Neural cell (in vitro differentiated cells): ENCODE measurements around the gene FHOD3. TPM values are rescaled to one million over a fixed set of nuclear protein-coding genes. Genes with fewer than 3 reads are reported as not detected.

Experiments
- H2AFZ ChIP-seq: fragments of 200-600, 300-800 bp; sonication (generic), shearing (Covaris generic); 2 replicates; pipeline ENCODE4 v1.6.0; 2014; ENCODE audit warnings: low read depth, mild to moderate bottlenecking, antibody characterized with exemption, low read length, moderate library complexity
- H3F3A ChIP-seq: fragments of 200-600 bp; shearing (Covaris generic); 2 replicates; pipeline ENCODE4 v1.6.1; 2016; ENCODE audit warnings: mild to moderate bottlenecking, moderate library complexity, mixed read lengths, antibody characterized with exemption, low read length; ENCODE audit not compliant: insufficient read depth, poor library complexity, severe bottlenecking
- H3K27ac ChIP-seq: fragments of 200-600, 300-800 bp; sonication (generic), shearing (Covaris generic); 2 replicates; pipeline ENCODE4 v1.5.1; 2014; ENCODE audit warnings: mild to moderate bottlenecking, low read length, moderate library complexity
- H3K27me3 ChIP-seq: fragments of 300-800, 200-600 bp; sonication (generic), shearing (Covaris generic); 2 replicates; pipeline ENCODE4 v1.6.0; 2014; ENCODE audit warnings: mild to moderate bottlenecking, low read depth, low read length, moderate library complexity; ENCODE audit not compliant: insufficient read depth
- H3K36me3 ChIP-seq: fragments of 300-800, 200-600 bp; sonication (generic), shearing (Covaris generic); 2 replicates; pipeline ENCODE4 v1.5.1; 2014; ENCODE audit warnings: mild to moderate bottlenecking, antibody characterized with exemption, low read length, moderate library complexity; ENCODE audit not compliant: insufficient read depth
- H3K4me2 ChIP-seq: fragments of 300-800, 200-600 bp; sonication (generic), shearing (Covaris generic); 2 replicates; pipeline ENCODE4 v1.6.0; 2014; ENCODE audit warnings: mild to moderate bottlenecking, low read length
- H3K4me3 ChIP-seq: fragments of 300-800, 200-600 bp; sonication (generic), shearing (Covaris generic); 2 replicates; pipeline ENCODE4 v1.5.1; 2014; ENCODE audit warnings: mild to moderate bottlenecking, low read length, moderate library complexity
- H3K79me2 ChIP-seq: fragments of 200-600 bp; shearing (Covaris generic); replicated peaks from 2 replicates; pipeline ENCODE4 v1.6.0; 2014; ENCODE audit warnings: mild to moderate bottlenecking, low read length, moderate library complexity; ENCODE audit not compliant: insufficient read depth
- H3K9ac ChIP-seq: fragments of 300-800, 200-600 bp; sonication (generic), shearing (Covaris generic); 2 replicates; pipeline ENCODE4 v1.6.1; 2016; ENCODE audit warnings: mild to moderate bottlenecking, low read length, mixed read lengths
- H3K9me2 ChIP-seq: fragments of 200-600 bp; shearing (Covaris generic); 2 replicates; pipeline ENCODE4 v1.6.1; 2016; ENCODE audit warnings: mild to moderate bottlenecking, low read length, mixed read lengths; ENCODE audit not compliant: insufficient read depth
- H3K9me3 ChIP-seq: fragments of 200-600, 300-800 bp; sonication (generic), shearing (Covaris generic); 2 replicates; pipeline ENCODE4 v1.6.1; 2016; ENCODE audit warnings: mild to moderate bottlenecking, mixed run types, low read length, moderate library complexity, mixed read lengths
- H4K20me1 ChIP-seq: fragments of 200-600 bp; shearing (Covaris generic); 2 replicates; pipeline ENCODE4 v1.6.1; 2016; ENCODE audit warnings: mild to moderate bottlenecking, mixed run types; ENCODE audit not compliant: insufficient read depth
- CTCF ChIP-seq: fragments of 450-650 bp; IDR thresholded peaks from 2 replicates; pipeline ENCODE4 v1.5.1; 2014; ENCODE audit warnings: antibody characterized with exemption, mild to moderate bottlenecking, moderate library complexity; ENCODE audit not compliant: poor library complexity, severe bottlenecking
- EP300 ChIP-seq: fragments of 450-650 bp; conservative IDR thresholded peaks from 2 replicates; pipeline ENCODE4 v1.6.1; 2014; ENCODE audit warnings: antibody characterized with exemption, mild to moderate bottlenecking, moderate library complexity; ENCODE audit not compliant: poor library complexity, severe bottlenecking
- EZH2 ChIP-seq: fragments of 200-600, 300-800 bp; shearing (Covaris generic), sonication (generic); IDR thresholded peaks from 2 replicates; pipeline ENCODE4 v1.6.1; 2014; ENCODE audit warnings: antibody characterized with exemption, low read length, borderline replicate concordance, mild to moderate bottlenecking; ENCODE audit not compliant: insufficient read depth, poor library complexity, severe bottlenecking
- MXI1 ChIP-seq: fragments of 450-650 bp; conservative IDR thresholded peaks from 2 replicates; pipeline ENCODE4 v1.6.1; 2014; ENCODE audit warnings: antibody characterized with exemption, mild to moderate bottlenecking; ENCODE audit not compliant: poor library complexity, severe bottlenecking
- POLR2AphosphoS5 ChIP-seq: IDR thresholded peaks from 2 replicates; pipeline ENCODE4 v1.6.1; 2012
- RAD21 ChIP-seq: fragments of 450-650 bp; conservative IDR thresholded peaks from 2 replicates; pipeline ENCODE4 v1.6.1; 2014; ENCODE audit warnings: antibody characterized with exemption, mild to moderate bottlenecking, moderate library complexity
- REST ChIP-seq: IDR thresholded peaks from 2 replicates; pipeline ENCODE4 v1.6.1; 2012; ENCODE audit warnings: borderline replicate concordance
- SMC3 ChIP-seq: fragments of 450-650 bp; conservative IDR thresholded peaks from 2 replicates; pipeline ENCODE4 v1.6.1; 2014; ENCODE audit warnings: antibody characterized with exemption, mild to moderate bottlenecking, moderate library complexity; ENCODE audit not compliant: poor library complexity
- TAF1 ChIP-seq: IDR thresholded peaks from 2 replicates; pipeline ENCODE4 v1.6.1; 2012; ENCODE audit warnings: low read depth
- polyA plus RNA-seq: library from polyadenylated mRNA; depleted of rRNA; stranded (reverse); fragments of >200 nt; gene quantifications from 2 replicates; pipeline ENCODE4 v1.2.3, GENCODE V29; 2014

The FHOD3 gene
- polyA plus RNA-seq, 1 donor from 2014 or later = 19.4 TPM

GRCh38 chr18:36476433-36476832 lies 178.9 kb downstream of the FHOD3 start:
- Histone ChIP-seq H3K4me3 (no peak overlapping the region), H3K4me2 (no peak overlapping the region), H3K36me3 (no peaks in the 10 kb centered on the region), H3K9ac (no peak overlapping the region), H4K20me1 (no peaks in the 10 kb centered on the region), H3F3A (no peaks in the 10 kb centered on the region), H3K27me3 (no peaks in the 10 kb centered on the region), H3K9me3 (no peaks in the 10 kb centered on the region), H3K79me2 (peaks cover 3% of the 10 kb centered on the region), H2AFZ (no peak overlapping the region), H3K9me2 (no peaks in the 10 kb centered on the region), H3K27ac (no peak overlapping the region)
- no peak for TF ChIP-seq POLR2AphosphoS5
- TF ChIP-seq REST = no peak
- TF ChIP-seq MXI1 = no peak
- TF ChIP-seq EZH2 = no peak
- no peak for TF ChIP-seq SMC3
- no peak for TF ChIP-seq CTCF
- no peak for TF ChIP-seq EP300
- no peak for TF ChIP-seq TAF1
- no peak for TF ChIP-seq RAD21

- Histone ChIP-seq H3K36me3 (no peaks in the 10 kb centered on the region), H3K9ac (no peak overlapping the region), H3K79me2 (peaks cover 3% of the 10 kb centered on the region), H4K20me1 (no peaks in the 10 kb centered on the region), H3K4me3 (no peak overlapping the region), H3F3A (no peaks in the 10 kb centered on the region), H3K27me3 (no peaks in the 10 kb centered on the region), H3K9me2 (no peaks in the 10 kb centered on the region), H3K9me3 (no peaks in the 10 kb centered on the region), H2AFZ (no peak overlapping the region), H3K4me2 (no peak overlapping the region), H3K27ac (no peak overlapping the region)
- TF ChIP-seq RAD21 (no peak), EP300 (no peak), REST (no peak), CTCF (no peak), SMC3 (no peak), EZH2 (no peak), TAF1 (no peak), MXI1 (no peak), POLR2AphosphoS5 (no peak)
Measured at GRCh38 chr18:36477776-36478175, 180.3 kb downstream of the FHOD3 start.
